ENCODE measurements around the gene MYLK4.

DNA sequence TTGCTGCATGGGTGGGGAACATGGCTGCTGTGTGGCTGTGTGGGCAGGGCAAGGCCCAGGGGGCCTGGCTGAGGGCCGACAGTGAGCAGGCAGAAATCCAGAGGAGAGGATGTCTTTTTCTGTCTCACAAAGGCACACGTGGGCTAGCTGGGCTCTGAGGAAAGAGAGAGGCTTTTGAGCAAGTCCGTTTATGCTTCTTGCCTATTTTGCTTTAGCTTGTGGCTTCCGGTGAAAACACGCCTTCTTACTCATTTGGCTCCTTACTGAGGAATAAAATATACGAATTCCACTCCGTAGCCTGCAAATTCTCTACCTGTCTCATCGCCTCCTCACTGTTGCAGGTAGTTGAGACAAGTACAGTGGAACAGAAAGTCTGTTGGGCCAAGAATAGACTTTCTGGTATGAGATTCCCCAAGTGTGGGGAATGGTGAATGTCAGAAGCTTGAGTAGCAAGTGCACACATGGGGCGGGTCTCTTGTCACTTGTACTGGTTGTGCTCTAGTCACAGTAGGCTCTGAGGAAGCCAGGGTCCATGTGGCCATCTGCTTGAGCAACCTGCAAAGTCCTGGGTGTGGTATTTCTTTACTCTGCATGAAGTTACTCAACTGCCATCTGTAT is 42.9 kb upstream of the MYLK4 start:
- TF ChIP-seq, protein P1, sequence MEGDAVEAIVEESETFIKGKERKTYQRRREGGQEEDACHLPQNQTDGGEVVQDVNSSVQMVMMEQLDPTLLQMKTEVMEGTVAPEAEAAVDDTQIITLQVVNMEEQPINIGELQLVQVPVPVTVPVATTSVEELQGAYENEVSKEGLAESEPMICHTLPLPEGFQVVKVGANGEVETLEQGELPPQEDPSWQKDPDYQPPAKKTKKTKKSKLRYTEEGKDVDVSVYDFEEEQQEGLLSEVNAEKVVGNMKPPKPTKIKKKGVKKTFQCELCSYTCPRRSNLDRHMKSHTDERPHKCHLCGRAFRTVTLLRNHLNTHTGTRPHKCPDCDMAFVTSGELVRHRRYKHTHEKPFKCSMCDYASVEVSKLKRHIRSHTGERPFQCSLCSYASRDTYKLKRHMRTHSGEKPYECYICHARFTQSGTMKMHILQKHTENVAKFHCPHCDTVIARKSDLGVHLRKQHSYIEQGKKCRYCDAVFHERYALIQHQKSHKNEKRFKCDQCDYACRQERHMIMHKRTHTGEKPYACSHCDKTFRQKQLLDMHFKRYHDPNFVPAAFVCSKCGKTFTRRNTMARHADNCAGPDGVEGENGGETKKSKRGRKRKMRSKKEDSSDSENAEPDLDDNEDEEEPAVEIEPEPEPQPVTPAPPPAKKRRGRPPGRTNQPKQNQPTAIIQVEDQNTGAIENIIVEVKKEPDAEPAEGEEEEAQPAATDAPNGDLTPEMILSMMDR (IDR thresholded peaks at IDR 0.05; ENCODE audit: extremely low read depth in 1 of 2, insufficient read depth in 1 of 2, low read depth in 1 of 2, low read length in 2 of 2), result no peak
- no peak for TF ChIP-seq JUN (IDR thresholded peaks at IDR 0.05; ENCODE audit: borderline replicate concordance, insufficient read depth, insufficient read length, low read depth)
- TF ChIP-seq EZH2 (IDR thresholded peaks at IDR 0.05; ENCODE audit: borderline replicate concordance, low read depth, low read length, severe bottlenecking), result no peak
- TF ChIP-seq MYC (IDR thresholded peaks at IDR 0.05; ENCODE audit: low read depth, low read length), result no peak
- TF ChIP-seq POLR2AphosphoS5 (IDR thresholded peaks at IDR 0.05; ENCODE audit: insufficient read depth, low read depth, low read length), result no peak
- TF ChIP-seq, protein P2, sequence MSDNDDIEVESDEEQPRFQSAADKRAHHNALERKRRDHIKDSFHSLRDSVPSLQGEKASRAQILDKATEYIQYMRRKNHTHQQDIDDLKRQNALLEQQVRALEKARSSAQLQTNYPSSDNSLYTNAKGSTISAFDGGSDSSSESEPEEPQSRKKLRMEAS (IDR thresholded peaks at IDR 0.05; ENCODE audit: insufficient read depth, insufficient read length), result no peak
- no peak for TF ChIP-seq POLR2A (IDR thresholded peaks at IDR 0.05; ENCODE audit: low read depth, low read length)
- TF ChIP-seq FOS (IDR thresholded peaks at IDR 0.05; ENCODE audit: borderline replicate concordance, insufficient read depth, low read length), result no peak
- TF ChIP-seq GATA2 (IDR thresholded peaks at IDR 0.05; ENCODE audit: insufficient read depth, insufficient read length, low read depth, low read length), result no peak
